ENCODE results near the gene KNDC1. TPM values are rescaled to one million over a fixed set of nuclear protein-coding genes. Genes with fewer than 3 reads are reported as not detected.

The KNDC1 gene
- polyA plus RNA-seq, 1 donor (not counting 4 experiments of a cell fraction or from before 2014, with no cell fraction given) = 0.20 TPM

DNA sequence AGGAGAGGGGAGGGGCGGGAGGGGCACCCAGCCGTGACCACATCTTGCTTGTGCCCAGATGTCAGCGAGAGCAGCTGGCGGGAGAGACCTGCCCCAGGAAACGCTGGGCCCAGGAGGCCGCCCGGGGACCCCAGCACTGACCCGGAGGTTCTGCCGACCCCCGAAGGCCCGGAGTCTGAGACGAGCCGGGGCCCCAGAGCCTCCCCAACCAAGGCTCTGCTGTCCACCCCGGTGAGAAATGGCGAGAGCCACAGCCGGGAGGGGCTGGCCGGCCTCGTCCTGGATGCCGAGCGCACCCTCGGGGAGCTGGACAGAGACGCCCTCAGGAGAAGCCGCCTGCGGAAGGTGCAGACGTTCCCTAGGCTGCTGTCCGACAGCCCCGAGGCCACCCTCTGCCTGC, 25.9 kb downstream of the KNDC1 start:
- DNase-seq (ENCODE audit: low read depth, low spot score) (no peak), FAIRE-seq (no peak)
- H3K4me2 ChIP-seq (ENCODE audit: control insufficient read depth, extremely low read depth, insufficient read depth, low read depth, low read length) = no peak overlapping the region
- no peaks in the 10 kb centered on the region for H3K9me1 ChIP-seq (ENCODE audit: control insufficient read depth, extremely low read depth, insufficient read depth, low read length)
- no peaks in the 10 kb centered on the region for H4K20me1 ChIP-seq (ENCODE audit: control insufficient read depth, extremely low read depth, insufficient read depth, low read length)
- peaks cover 7% of the 10 kb centered on the region for H3K9me3 ChIP-seq (ENCODE audit: control insufficient read depth, low read depth, low read length)
- H3K27me3 ChIP-seq (ENCODE audit: control insufficient read depth, extremely low read depth, insufficient read depth, low read length) = no peaks in the 10 kb centered on the region
- H3K79me2 ChIP-seq (ENCODE audit: control insufficient read depth, insufficient read depth, low read length) = no peaks in the 10 kb centered on the region
- H3K36me3 ChIP-seq (ENCODE audit: control insufficient read depth in 2 of 2, extremely low read depth in 1 of 2, insufficient read depth in 2 of 2, low read length in 2 of 2) = no peaks in the 10 kb centered on the region
- H3K4me1 ChIP-seq (ENCODE audit: control insufficient read depth, extremely low read depth, insufficient read depth, low read length) = no peaks in the 10 kb centered on the region
- H3K27ac ChIP-seq (ENCODE audit: control insufficient read depth, insufficient read depth, low read length) = no peak overlapping the region
- H3K9ac ChIP-seq (ENCODE audit: control insufficient read depth, extremely low read depth, insufficient read depth, low read length) = no peak overlapping the region
- H2AFZ ChIP-seq (ENCODE audit: control insufficient read depth, low read length) = no peak overlapping the region
- dilution Hi-C loops (cut with MboI; ENCODE audit: extremely low pct_ligation_motif_present, low sequenced_read_pairs) = no loop called here
- no peak overlapping the region for H3K4me3 ChIP-seq (ENCODE audit: control insufficient read depth in 2 of 3, extremely low read depth in 1 of 3, insufficient read depth in 2 of 3, low read depth in 1 of 3, low read length in 3 of 3)
- TF ChIP-seq, protein P1, sequence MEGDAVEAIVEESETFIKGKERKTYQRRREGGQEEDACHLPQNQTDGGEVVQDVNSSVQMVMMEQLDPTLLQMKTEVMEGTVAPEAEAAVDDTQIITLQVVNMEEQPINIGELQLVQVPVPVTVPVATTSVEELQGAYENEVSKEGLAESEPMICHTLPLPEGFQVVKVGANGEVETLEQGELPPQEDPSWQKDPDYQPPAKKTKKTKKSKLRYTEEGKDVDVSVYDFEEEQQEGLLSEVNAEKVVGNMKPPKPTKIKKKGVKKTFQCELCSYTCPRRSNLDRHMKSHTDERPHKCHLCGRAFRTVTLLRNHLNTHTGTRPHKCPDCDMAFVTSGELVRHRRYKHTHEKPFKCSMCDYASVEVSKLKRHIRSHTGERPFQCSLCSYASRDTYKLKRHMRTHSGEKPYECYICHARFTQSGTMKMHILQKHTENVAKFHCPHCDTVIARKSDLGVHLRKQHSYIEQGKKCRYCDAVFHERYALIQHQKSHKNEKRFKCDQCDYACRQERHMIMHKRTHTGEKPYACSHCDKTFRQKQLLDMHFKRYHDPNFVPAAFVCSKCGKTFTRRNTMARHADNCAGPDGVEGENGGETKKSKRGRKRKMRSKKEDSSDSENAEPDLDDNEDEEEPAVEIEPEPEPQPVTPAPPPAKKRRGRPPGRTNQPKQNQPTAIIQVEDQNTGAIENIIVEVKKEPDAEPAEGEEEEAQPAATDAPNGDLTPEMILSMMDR (optimal IDR thresholded peaks at IDR 0.05 in 1 of 3, IDR thresholded peaks at IDR 0.05 in 1 of 3, conservative IDR thresholded peaks at IDR 0.05 in 1 of 3; ENCODE audit: extremely low read depth in 1 of 3, insufficient read depth in 2 of 3, low read length in 3 of 3) = no peak
- TF ChIP-seq EZH2 (IDR thresholded peaks at IDR 0.05; ENCODE audit: low read length) = no peak

DNA sequence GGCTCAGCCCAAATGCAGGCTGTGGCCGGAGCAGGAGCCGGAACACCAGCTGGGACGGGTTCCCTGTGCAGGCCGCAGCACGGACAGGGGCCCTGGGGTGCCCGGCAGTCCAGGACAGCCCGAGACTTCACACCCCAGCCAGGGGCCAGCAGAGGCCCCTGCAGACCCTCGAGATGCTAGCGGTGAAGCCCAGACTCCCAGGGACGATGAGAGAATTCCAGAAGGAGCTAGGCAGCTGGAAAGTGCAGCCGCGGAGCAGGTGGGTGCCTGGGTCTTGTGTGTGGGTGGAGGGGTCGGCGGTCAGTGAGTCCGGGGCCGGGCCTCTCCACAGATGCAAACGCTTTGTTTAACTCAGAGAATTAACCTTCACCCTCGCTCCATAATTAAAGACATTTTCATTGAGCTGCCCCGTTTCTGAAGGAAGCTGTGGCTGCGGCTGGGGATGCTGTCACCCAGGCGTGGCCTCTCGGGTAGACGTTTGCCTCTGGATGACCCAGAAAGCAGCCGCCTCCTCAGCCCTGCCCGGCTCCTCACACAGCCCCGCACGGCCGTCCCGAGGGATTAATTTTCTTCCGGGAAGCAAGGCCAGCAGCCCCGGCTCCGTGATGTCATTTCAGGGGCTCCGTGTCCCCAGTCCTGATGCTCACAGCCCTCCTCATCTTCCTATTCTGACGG, 26.5 kb downstream of the KNDC1 start:
- Histone ChIP-seq H3K27ac (ENCODE audit: control insufficient read depth, insufficient read depth, low read length) (no peak overlapping the region), H3K79me2 (ENCODE audit: control insufficient read depth, insufficient read depth, low read length) (no peaks in the 10 kb centered on the region), H3K36me3 (ENCODE audit: control insufficient read depth in 2 of 2, extremely low read depth in 1 of 2, insufficient read depth in 2 of 2, low read length in 2 of 2) (no peaks in the 10 kb centered on the region), H4K20me1 (ENCODE audit: control insufficient read depth, extremely low read depth, insufficient read depth, low read length) (no peaks in the 10 kb centered on the region), H2AFZ (ENCODE audit: control insufficient read depth, low read length) (no peak overlapping the region), H3K4me3 (ENCODE audit: control insufficient read depth in 2 of 3, extremely low read depth in 1 of 3, insufficient read depth in 2 of 3, low read depth in 1 of 3, low read length in 3 of 3) (no peak overlapping the region), H3K27me3 (ENCODE audit: control insufficient read depth, extremely low read depth, insufficient read depth, low read length) (no peaks in the 10 kb centered on the region), H3K9me1 (ENCODE audit: control insufficient read depth, extremely low read depth, insufficient read depth, low read length) (no peaks in the 10 kb centered on the region), H3K9me3 (ENCODE audit: control insufficient read depth, low read depth, low read length) (peaks cover 7% of the 10 kb centered on the region), H3K4me1 (ENCODE audit: control insufficient read depth, extremely low read depth, insufficient read depth, low read length) (no peaks in the 10 kb centered on the region), H3K4me2 (ENCODE audit: control insufficient read depth, extremely low read depth, insufficient read depth, low read depth, low read length) (no peak overlapping the region), H3K9ac (ENCODE audit: control insufficient read depth, extremely low read depth, insufficient read depth, low read length) (no peak overlapping the region)
- DNase-seq (ENCODE audit: low read depth, low spot score) (no peak), FAIRE-seq (no peak)
- TF ChIP-seq, protein P1 (optimal IDR thresholded peaks at IDR 0.05 in 1 of 3, IDR thresholded peaks at IDR 0.05 in 1 of 3, conservative IDR thresholded peaks at IDR 0.05 in 1 of 3; ENCODE audit: extremely low read depth in 1 of 3, insufficient read depth in 2 of 3, low read length in 3 of 3) = no peak
- no peak for TF ChIP-seq EZH2 (IDR thresholded peaks at IDR 0.05; ENCODE audit: low read length)
- dilution Hi-C loops (cut with MboI; ENCODE audit: extremely low pct_ligation_motif_present, low sequenced_read_pairs) = no loop called here
